ENCODE data around the gene AKAP7.
"Not testable (repeated sequence)": the region's sequence is repeated elsewhere in the genome, so short reads cannot be mapped to it uniquely, and the experiment has no call there.

AKAP7 gene

DNA sequence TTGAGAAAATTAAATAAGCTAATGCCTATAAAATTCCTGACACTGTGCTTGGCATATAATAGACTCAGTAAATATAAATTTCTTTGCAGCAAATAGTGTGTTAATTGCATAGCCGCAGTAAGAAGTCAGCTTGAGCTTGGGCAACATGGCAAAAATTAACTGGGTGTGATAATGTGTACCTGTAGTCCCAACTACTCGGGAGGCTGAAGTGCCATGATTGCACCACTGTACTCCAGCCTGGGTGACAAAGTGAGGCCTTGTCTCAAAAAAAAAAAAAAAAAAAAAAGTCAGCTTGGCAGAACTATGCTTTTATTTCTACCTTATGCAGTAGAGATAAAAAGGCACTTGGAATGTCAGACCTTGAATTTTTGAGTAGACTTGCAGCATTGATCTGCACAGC, 121.8 kb downstream of the AKAP7 start:
- no peak for DNase-seq

DNA sequence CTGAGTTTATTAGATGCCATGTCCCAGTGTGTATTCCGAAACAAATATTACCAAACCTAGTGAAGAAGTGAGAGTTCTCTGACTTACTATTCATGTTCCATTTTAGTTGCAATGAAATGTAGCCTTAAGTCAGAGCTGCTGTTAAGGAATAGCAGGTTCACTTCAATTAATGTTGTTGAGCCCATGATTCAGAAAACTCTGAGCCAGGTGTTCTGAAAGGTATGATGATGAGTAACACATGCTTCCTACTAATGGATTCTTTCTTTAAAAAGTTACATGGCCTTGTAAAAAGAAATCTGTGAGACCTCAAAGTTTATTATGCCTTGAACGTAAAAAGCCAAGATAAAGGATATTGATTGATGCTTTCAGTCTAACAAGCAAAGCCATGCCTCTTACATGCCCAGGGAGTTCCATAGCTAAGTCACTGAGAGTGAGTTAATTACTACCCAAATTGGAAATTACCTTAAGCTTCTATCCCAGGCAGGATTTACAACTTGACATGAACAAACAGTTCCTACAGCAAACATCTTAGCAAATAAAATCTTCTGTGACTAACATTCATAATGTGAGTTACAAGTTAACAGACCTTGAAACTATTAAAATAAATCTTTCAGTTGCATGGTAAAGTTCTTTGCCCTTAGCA, 122.9 kb downstream of the AKAP7 start:
- DNase-seq, result no peak

DNA sequence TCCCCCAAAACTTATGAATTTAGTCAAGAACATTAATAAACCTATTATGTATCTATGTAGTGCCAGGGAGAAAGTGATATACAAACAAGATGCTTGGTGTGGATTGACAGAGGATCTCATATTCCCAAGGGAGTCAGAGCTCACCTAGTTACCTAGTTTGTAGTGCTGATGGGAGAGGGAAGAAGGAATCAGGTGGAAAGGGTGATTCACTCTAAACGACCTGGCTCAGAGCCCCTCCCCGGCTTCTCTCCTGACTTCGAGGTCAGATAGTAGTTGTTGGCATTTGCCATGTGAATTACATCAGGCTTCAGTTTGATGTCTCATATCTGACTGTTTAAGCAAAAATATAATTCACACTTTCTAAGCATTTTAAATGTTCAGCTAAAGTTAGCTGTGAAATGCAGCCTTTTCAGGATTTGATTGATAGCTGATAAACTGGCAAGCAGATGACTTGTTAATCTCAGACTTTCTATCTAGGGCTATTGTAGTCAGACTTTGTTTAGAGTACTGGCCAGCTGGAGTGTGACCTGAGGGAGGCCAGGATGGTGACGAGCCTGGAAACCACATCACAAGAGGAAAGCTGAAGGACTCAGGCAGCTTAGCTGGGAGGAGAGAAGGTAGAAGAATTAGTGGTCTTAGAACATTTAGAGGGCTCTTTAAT, 123.7 kb downstream of the AKAP7 start:
- DNase-seq, result no peak

GRCh38 chr6:131260960-131261359, 125.7 kb downstream of the AKAP7 start:
- DNase-seq, result not testable (repeated sequence)

DNA sequence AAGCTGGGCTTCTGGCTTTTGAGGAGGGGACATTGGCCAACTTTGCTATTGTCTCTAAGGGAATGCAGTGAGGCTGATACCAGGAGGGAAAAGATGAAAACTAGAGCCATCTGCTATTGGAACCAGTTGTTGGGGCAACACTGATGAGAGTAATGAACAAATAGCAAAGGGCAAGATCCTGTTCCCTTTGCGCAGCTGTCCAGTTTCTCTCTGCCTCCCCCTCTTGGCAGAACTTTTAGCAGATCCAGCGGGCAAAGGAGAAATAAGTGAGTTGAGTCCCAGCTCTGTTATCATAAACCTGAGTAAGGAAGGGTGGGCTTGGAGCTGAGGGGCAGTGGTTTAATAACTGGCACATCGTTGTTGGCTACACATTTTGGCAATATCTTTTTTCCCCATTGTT, 126.8 kb downstream of the AKAP7 start:
- DNase-seq, result no peak

DNA sequence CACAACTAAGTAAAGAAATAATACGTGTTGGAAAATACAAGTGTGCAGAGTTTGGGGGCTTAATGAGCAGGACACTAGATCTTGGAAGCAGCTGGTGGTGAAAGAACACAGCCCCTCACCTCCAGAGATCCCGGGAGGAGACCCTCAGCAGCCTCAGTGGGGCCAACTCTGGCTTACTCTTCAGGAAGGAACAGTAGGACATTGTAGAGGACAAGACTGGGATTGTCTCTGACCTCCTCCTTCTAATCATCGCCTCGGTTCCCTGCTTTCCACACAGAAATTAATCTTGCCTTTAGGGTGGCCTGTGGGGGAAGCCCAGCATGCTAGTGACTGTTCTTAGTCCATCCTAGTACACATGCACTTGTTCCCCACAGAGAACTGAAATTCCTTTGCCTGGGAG, 130.7 kb downstream of the AKAP7 start:
- no peak for DNase-seq

GRCh38 chr6:131268303-131268702, 133.0 kb downstream of the AKAP7 start:
- DNase-seq, result no peak

DNA sequence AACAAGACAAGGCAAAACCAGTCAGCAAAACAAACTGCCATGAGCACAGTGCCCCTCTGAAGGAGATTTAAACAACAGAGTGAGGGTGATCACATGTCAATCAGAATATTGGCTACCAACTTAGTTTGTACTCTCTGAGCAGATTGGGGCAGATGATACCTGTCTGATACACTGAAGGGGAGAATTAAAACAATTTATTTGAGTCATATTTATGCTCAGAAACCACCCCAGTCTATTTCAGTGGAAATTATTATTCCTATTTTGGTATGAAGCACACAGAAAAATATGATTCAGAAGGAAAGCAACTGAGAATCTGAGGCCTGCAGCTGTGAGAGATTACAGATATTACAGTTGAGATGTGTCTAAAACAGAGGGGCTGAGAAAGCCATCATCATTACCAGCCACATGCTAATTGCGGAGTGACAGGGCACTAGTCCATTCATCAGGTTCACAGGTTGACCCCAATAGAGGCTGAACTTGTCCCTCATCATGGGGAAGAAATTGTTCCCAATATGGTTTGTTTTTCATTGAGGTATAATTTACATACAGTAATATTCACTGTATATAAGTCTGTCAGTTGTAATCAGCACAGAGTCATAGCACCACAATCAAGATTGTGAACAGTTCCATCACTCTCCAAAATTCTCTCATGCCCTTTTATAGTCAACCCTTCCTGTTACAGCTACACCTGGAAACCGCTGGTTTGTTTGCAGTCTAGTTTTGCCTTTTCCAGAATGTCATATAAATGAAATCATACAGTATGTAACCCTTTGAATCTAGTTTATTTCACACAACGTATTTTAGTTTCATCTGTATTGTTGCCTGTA, 134.5 kb downstream of the AKAP7 start:
- DNase-seq, result no peak

DNA sequence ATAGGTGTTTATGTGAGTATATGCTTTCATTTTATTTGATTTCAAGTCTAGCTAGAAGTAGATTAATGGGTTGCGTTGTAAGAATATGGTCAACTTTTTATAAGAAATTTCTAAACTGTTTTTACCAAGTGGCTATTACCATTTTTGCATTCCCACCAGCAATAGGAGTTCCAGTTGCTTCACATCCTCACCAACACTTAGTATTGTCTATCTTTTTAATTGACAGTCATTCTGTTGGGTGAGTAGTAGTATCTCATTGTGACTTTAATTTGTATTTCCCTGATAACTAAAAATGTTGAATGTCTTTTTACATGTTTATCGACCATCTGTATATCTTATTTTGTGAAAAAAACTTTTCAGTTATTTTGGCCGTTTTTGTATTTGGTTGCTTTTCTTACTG, 135.3 kb downstream of the AKAP7 start:
- no peak for DNase-seq

DNA sequence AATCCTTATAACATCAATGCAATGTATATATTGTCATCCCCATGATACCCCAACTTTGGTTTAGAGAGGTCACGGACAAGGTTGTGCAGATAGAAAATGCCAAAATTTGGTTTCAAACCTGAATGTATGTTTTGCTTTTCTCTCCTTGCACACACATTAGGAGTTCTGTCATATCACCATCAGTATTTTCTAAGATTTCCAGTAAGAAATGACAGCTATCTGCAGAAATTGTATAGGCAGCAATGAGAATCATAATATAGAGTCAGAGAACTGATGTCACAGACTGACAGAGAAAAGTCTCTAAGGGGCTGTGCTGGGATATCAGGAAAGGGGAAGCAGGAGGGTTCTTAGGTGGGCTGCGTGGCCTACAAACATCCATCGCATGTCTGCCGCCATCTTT, 140.0 kb downstream of the AKAP7 start:
- DNase-seq, result no peak

DNA sequence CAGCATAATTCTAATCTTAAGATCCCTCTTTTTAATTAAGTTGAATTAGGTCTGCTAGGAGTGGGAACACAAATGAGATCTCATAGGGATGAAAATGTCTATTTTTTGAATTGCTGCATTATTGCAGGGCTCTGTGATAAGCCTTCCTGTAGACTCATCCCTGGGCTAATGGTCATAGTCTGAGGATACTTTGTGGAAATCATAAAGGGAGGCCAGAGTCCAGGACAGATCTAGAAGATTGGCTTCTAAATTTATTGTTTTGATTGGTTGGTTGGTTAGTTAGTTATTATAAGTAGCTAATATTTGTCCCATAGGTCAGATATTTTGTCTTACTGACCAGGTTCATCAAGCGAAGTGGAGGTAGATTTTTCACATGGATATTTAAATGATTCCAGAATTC, 142.3 kb downstream of the AKAP7 start:
- DNase-seq, result no peak

DNA sequence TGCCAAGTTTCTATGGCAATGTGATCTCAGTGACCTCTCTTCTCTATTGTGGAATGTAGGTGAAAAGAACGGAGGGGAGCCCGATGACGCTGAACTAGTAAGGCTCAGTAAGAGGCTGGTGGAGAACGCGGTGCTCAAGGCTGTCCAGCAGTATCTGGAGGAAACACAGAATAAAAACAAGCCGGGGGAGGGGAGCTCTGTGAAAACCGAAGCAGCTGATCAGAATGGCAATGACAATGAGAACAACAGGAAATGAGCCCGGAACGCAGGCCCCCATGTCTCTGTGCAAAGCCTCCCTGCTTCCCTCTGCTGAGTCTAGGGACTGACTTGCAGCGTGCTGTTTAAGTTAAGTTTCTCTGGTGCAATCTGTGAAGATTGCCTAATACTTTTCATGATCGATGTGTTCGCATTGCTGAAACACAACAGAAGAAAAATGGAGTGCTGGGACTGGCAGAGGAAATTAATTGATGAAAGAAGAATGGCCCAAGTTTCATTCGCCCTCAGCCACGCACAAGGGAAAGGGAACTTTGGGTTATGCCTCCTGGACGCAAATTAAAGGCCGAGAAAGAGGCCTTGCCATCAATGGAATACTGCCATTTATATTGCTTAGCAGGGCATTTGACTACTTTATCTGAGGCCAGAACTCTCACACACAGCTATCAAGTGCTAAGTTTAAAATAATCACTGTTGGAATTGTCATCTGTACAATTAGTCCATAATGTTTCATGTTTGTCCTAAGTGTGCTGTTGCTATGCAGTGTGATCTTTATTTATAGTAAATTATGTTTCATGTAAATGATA, 146.4 kb downstream of the AKAP7 start:
- no peak for DNase-seq

DNA sequence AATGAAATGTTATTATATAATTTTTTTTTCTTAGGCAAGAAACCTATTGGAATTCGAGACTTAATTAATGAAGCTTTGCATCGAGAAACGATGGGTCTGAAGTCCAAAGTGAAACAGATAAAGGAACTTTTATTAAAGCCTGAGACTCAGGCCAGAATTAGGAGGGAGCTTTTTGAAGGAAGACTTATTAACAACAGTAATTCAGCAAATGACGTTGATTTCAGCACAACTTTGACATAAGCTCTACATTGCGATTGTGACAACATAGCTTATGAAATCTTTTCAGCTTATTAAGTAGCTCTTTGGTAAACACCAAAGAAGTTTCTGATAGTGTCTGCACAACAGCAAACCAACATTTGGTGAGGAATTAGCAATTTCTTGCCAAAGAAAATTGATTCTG, 147.1 kb downstream of the AKAP7 start:
- no peak for DNase-seq

DNA sequence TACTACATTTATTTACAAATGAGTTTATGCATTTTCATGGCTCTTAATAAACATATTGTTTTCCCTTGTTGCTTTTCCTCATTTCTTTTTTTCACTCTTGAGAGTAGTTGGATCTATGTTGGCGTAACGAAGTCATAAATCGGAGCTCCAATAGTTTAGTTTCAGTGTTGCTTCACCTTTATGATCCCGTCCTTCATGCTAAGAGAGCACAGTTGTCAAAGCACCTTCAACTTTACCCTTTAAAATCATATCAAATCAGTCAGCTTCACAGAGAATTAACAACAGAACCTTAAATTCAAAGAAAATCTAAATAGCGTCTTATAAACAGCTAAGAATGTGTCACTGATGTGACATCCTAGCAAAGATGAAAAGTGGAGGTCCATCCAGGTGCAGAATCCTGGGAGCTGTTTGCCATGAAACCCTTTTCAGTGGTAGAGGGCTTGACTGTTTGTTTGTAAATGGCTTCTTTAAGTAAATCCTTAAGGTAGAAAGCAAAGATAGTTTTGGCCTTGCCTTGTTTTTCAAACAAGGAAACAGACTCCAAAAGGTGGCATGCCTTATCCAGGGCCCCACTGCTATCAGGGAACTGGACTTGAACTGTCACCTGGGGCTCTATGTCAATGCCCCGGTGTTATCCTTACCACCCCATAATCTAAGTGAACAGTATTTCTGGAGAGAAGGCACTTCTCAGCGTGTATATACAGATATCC, 148.4 kb downstream of the AKAP7 start:
- no peak for DNase-seq

DNA sequence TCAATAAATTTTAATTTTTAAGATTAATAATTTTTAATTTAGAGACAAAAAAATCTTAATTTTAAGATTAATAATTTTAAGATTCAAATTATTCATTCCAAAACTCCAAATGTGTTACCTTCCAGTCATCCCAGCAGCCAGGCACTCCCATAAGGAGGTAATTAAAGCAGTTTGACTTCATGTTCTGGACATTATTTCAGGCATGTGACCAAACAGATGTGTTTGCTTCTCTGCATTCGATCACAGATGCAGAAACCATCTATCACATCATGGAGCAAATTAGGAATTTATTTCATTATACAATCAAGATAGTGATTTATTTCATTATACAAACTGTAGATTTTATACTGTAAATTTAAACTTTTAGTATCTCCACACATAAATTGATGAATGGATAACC, 150.3 kb downstream of the AKAP7 start:
- no peak for DNase-seq

DNA sequence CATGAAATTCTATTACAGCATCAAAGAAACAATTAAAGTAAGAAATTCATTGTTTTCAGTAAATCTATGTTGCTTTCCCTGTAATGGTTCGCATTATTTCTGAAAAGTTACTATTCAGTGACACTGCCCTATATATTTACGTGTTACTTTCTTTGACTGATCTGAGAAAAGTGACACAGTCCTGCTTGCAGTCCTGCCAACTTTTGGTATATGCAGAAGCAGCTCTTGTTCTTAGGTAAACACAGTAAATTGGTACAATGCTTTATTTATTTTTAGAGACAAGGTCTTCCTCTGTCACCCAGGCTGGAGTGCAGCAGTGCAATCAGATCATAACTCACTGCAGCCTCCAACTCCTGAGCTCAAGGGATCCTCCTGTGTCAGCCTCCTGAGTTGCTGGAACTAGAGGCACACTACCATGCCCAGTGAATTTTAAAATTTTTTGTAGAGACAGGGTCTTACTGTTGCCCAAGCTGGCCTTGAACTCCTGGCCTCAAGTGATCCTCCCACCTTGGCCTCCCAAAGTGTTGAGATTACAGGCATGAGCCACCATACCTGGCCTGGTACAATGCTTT, 151.3 kb downstream of the AKAP7 start:
- DNase-seq, result no peak

DNA sequence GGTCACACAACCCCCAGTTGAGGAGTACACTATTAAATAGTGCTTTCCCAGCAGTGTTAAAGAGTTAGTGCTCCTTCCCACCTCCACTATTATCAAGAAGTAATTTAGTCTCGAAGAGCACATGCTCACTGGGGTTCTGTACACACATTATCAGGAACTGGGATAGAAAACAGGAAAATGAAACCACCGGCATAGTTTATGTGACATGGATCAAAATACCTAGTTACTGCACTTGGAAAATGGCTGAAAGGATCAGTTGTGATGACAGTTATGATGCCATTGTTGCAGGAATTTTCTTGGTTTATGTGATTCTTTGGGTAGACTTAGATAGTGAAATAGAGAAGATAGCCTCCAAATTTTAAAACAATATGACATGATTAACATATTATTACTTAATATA, 152.9 kb downstream of the AKAP7 start:
- DNase-seq, result no peak

DNA sequence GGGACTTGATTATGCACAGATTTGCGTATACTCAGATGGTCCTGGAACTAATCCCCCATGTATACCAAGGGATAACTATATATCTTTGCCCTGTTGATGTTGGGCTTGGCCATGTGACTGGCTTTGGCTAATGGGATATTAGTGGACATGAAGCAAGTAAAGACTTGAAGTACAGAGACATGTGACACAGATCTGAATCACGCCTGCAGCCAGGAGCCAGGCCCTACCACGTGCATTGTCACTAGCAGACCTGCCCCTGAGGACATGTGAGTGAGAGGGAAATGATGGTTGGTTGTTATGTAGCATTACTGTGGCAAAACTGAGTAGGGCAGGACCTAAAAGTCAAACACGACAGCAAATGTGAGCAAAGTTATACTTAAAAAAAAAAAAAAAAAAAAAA, 155.7 kb downstream of the AKAP7 start:
- DNase-seq, result no peak

- no peak for DNase-seq
These were observed 157.1 kb downstream of the AKAP7 start for GRCh38 chr6:131292145-131292938.

DNA sequence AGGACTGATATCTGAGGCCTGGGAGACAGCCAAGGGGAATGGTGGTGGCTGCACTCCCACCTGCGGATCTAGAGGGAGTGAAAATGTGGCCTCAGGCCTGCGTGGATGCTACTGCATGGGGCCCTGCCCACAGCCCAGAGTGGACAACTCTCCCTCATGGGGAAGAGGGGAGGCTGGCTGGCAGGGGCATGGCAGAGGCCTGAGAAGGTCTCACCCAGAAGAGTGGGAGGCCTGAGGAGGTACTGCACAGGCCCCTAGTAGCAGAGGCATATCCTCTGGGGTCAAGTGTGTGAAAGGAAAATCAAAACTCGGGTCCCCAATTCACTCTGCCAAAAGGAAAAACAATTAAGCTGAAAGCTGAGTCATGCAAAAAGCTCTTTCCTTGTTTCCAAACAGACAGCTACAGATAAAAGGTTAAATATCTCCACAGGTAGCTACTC, 158.2 kb downstream of the AKAP7 start:
- no peak for DNase-seq

DNA sequence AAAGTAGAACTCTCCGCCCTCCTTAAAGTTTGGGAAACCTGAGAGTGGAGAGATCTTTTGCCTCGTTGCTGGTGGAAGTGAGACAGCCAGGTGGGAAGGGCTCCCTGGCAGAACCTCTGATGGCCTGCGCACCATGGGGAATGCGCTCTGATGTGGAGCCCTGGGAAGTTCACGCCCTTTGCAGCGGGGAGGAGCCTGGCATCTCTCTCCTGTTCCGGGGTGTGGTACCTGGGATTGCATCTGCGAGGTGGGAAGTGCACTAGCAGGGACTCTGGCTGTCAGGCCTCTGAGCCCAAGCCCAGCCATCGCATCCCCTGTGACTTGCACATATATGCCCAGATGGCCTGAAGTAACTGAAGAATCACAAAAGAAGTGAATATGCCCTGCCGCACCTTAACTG, 159.8 kb downstream of the AKAP7 start:
- DNase-seq, result no peak
